ENCODE results near the gene IGIP. TPM values are rescaled to one million over a fixed set of nuclear protein-coding genes. Genes with fewer than 3 reads are reported as not detected.

The IGIP gene
- total and polyA plus RNA-seq, 2 donors (not counting 1 experiment from before 2014, with no cell fraction given), result 1.3 to 9.9 TPM

GRCh38 chr5:140113699-140114263, 12.0 kb upstream of the IGIP start, which contains the start of gene PURA:
Gene PURA (plus strand): TSS chr5:140114109. CDS start chr5:140114182, 73 bp downstream.
- peaks cover 11% of the 10 kb centered on the region for H3K27me3 Mint-ChIP-seq
- Histone ChIP-seq H3K4me3 (ENCODE audit: control extremely low read depth in 1 of 5, extremely low read depth in 1 of 5, insufficient read depth in 1 of 5, low read depth in 2 of 5, low read length in 4 of 5) (peak within 1 kb of the TSS; percentile 49 to 82 (median 78)), H3K9ac (ENCODE audit: low read length) (peak within 1 kb of the TSS; percentile 87), H3K9me3 (ENCODE audit: control extremely low read depth in 1 of 3, control insufficient read depth in 2 of 3, insufficient read depth in 1 of 3, low read length in 2 of 3) (peaks cover 0 to 6% (median 2%) of the 10 kb centered on the region in 3 donors), H3K79me2 (ENCODE audit: control insufficient read depth, insufficient read depth, low read length) (peaks cover 70% of the 10 kb centered on the region), H2AFZ (ENCODE audit: insufficient read depth, low read depth, low read length, poor library complexity, severe bottlenecking) (peak within 1 kb of the TSS; percentile 85), H4K20me1 (ENCODE audit: control insufficient read depth, insufficient read depth, low read length, poor library complexity, severe bottlenecking) (peaks cover 36% of the 10 kb centered on the region), H3K27ac (ENCODE audit: low read length in 2 of 2) (peak within 1 kb of the TSS; percentile 72 to 87), H3K4me2 (replicated peaks; ENCODE audit: low read depth, low read length, poor library complexity, severe bottlenecking) (peak within 1 kb of the TSS; percentile 98), H3K4me1 (ENCODE audit: control insufficient read depth in 2 of 2, insufficient read depth in 2 of 2, low read length in 2 of 2) (peaks cover 40 to 58% of the 10 kb centered on the region in 2 donors), H3K36me3 (replicated peaks in 1 of 2; ENCODE audit: control extremely low read depth in 1 of 2, control insufficient read depth in 1 of 2, extremely low read depth in 1 of 2, insufficient read depth in 2 of 2, low read length in 1 of 2) (no peaks in the 10 kb centered on the region), H3K27me3 (replicated peaks in 1 of 4; ENCODE audit: control extremely low read depth in 1 of 4, control insufficient read depth in 3 of 4, insufficient read depth in 4 of 4, low read length in 3 of 4) (peaks cover 5 to 19% (median 11%) of the 10 kb centered on the region in 4 experiments)
- ChIA-PET POLR2A (interaction anchor here (0.5 to 1.5 kb wide), 4 partner anchors 19 to 891 kb away, joined by 3 to 10 read pairs (median 6); no protein-coding TSS in a partner anchor), CTCF (interaction anchor here (3.9 kb wide), 1 partner anchor 31 kb away, joined by 44 read pairs; no protein-coding TSS in a partner anchor)
- no peaks in the 10 kb centered on the region for H3K9me3 Mint-ChIP-seq (ENCODE audit: insufficient read depth)
- ATAC-seq (ENCODE audit: low read depth) (peak; percentile 91), DNase-seq (peak; percentile 96)
- peak; percentile 17 for TF ChIP-seq CTCF (IDR thresholded peaks at IDR 0.05)
- TF ChIP-seq EZH2 (IDR thresholded peaks at IDR 0.05; ENCODE audit: borderline replicate concordance, insufficient read depth, low read depth, low read length, poor library complexity, severe bottlenecking), result no peak
- peaks cover 71% of the 10 kb centered on the region for H3K4me1 Mint-ChIP-seq
- H3K4me3 Mint-ChIP-seq, result peak within 1 kb of the TSS; percentile 98
- intact Hi-C loops (cut with micrococcal nuclease), result loop anchor here (1.0 to 10.0 kb wide), 5 partner anchors 31 to 1569 kb away; partner anchors contain the start of genes ANKHD1, CYSTM1 and ETF1
- WGBS (ENCODE audit: insufficient coverage), result under 1% methylated on average over 50 of the region's 60 CpGs
- peak within 1 kb of the TSS; percentile 99 for H3K27ac Mint-ChIP-seq
